Measurements from ENCODE around the gene SPRYD3.

Gene SPRYD3

DNA sequence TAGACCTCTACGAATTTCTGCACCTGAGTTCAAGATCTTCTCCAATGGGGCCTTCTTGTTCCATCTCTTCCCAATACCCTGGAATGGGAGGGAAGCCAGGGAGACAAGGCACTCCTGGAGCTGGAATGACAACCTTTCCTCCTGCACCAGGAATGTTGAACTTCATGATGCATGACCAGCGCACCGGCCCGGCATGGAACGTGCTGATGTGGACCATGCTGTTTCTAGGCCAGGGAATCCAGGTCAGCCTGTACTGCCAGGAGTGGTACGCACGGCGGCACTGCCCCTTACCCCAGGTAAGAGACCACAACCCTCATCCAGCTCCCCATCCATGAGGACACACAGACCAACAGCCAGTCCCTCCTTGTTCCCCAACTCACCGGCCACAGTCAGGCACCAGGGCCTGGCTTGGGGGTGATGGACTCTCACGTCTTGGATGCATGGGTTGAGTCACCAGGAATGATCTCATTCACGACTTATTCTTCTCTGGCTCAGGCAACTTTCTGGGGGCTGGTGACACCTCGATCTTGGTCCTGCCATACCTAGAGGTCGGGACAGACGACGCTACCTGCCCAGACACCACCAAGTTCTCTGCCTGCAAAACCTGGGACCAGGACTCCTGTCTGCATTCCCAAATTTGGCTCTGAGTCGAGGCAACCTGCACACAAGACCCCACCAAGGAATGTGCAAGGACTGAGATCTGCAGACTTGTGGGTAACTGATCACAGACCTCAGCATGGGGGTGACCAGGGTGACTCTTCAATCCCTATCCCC, 44.6 kb upstream of the SPRYD3 start:
- Histone ChIP-seq H3K9me3 (ENCODE audit: low read length) (no peaks in the 10 kb centered on the region), H3K9me2 (ENCODE audit: low read depth, low read length) (no peaks in the 10 kb centered on the region), H3F3A (ENCODE audit: insufficient read depth, low read length) (no peaks in the 10 kb centered on the region), H3K4me2 (ENCODE audit: low read length) (no peak overlapping the region), H3K27me3 (ENCODE audit: insufficient read depth, low read length) (no peaks in the 10 kb centered on the region), H3K79me2 (ENCODE audit: insufficient read depth, low read length) (no peaks in the 10 kb centered on the region), H3K27ac (ENCODE audit: low read depth, low read length, poor library complexity, severe bottlenecking) (no peak overlapping the region), H3K4me1 (ENCODE audit: insufficient read depth, low read length, severe bottlenecking) (no peaks in the 10 kb centered on the region), H3K4me3 (ENCODE audit: low read depth, low read length, poor library complexity, severe bottlenecking) (no peak overlapping the region), H3K36me3 (ENCODE audit: insufficient read depth, low read length) (no peaks in the 10 kb centered on the region), H4K20me1 (ENCODE audit: insufficient read depth, low read length) (no peaks in the 10 kb centered on the region), H2AFZ (ENCODE audit: low read length) (no peak overlapping the region), H3K9ac (ENCODE audit: low read length) (no peak overlapping the region)
- TF ChIP-seq, protein P1, sequence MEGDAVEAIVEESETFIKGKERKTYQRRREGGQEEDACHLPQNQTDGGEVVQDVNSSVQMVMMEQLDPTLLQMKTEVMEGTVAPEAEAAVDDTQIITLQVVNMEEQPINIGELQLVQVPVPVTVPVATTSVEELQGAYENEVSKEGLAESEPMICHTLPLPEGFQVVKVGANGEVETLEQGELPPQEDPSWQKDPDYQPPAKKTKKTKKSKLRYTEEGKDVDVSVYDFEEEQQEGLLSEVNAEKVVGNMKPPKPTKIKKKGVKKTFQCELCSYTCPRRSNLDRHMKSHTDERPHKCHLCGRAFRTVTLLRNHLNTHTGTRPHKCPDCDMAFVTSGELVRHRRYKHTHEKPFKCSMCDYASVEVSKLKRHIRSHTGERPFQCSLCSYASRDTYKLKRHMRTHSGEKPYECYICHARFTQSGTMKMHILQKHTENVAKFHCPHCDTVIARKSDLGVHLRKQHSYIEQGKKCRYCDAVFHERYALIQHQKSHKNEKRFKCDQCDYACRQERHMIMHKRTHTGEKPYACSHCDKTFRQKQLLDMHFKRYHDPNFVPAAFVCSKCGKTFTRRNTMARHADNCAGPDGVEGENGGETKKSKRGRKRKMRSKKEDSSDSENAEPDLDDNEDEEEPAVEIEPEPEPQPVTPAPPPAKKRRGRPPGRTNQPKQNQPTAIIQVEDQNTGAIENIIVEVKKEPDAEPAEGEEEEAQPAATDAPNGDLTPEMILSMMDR (IDR thresholded peaks at IDR 0.05; ENCODE audit: low read length), result no peak
- TF ChIP-seq EZH2 (IDR thresholded peaks at IDR 0.05; ENCODE audit: borderline replicate concordance, low read length), result no peak

DNA sequence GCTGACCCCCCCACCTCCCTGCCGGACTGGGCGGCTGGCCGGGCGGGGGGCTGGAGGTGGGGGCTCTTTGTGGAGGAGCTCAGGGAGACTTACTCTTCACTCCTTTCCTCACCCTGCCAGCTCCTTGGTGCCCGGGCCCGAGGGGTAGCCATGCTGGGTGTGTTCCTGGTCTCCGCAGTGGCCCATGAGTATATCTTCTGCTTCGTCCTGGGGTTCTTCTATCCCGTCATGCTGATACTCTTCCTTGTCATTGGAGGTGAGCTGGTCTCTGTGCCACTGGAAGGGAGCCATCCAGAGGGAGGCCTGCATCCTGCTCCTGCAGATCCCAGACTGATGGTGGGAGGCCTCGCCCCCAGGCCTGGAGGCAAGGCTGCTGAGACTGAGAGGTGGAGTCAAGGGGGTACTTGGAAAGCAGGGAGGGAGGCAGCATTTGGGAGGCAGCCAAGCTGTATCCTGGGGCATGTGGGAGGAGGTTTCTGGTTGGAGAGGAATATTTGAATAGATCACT, 43.8 kb upstream of the SPRYD3 start:
- Histone ChIP-seq H3K4me1 (ENCODE audit: insufficient read depth, low read length, severe bottlenecking) (no peaks in the 10 kb centered on the region), H3K9me3 (ENCODE audit: low read length) (no peaks in the 10 kb centered on the region), H3K27ac (ENCODE audit: low read depth, low read length, poor library complexity, severe bottlenecking) (no peak overlapping the region), H3K9ac (ENCODE audit: low read length) (no peak overlapping the region), H3K27me3 (ENCODE audit: insufficient read depth, low read length) (no peaks in the 10 kb centered on the region), H3K36me3 (ENCODE audit: insufficient read depth, low read length) (no peaks in the 10 kb centered on the region), H3K4me2 (ENCODE audit: low read length) (no peak overlapping the region), H3K9me2 (ENCODE audit: low read depth, low read length) (no peaks in the 10 kb centered on the region), H3F3A (ENCODE audit: insufficient read depth, low read length) (no peaks in the 10 kb centered on the region), H4K20me1 (ENCODE audit: insufficient read depth, low read length) (no peaks in the 10 kb centered on the region), H3K4me3 (ENCODE audit: low read depth, low read length, poor library complexity, severe bottlenecking) (no peak overlapping the region), H2AFZ (ENCODE audit: low read length) (no peak overlapping the region), H3K79me2 (ENCODE audit: insufficient read depth, low read length) (no peaks in the 10 kb centered on the region)
- no peak for TF ChIP-seq EZH2 (IDR thresholded peaks at IDR 0.05; ENCODE audit: borderline replicate concordance, low read length)
- TF ChIP-seq, protein P1 (IDR thresholded peaks at IDR 0.05; ENCODE audit: low read length), result no peak

DNA sequence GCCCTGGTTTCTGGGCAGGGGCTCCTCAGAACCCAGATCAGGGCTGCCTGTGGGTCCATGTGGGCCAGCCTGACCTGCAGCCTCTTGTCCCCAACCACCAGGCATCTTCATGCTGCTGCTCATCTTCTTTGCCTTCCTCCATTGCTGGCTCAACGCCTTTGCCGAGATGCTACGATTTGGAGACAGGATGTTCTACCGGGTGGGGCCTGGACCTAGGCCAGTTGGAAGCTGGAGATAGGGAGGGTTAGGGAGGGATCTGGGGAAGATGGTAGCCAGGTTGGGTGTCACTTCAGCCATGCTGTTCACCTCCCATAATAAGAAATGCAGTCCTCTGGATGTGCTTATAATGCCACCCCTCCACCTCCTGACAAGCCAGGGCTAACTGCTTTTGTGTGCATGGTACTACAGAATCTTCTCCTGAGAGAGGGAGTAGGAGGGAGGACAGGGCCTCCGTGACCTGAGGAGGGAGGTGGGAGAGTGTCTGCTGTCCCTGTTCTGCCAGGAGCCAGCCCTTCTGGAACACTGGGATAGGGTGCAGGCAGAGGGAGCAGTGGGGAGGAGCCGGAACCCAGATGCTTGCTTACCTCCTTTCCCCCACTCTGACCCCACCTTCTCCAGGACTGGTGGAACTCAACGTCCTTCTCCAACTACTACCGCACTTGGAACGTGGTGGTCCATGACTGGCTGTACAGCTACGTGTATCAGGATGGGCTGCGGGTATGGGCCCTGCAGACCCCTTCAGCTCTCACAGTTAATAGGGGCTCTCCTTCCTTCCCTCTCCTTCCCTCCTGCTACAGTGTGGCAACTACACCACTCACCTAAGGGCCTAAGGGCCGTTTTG, 41.7 kb upstream of the SPRYD3 start:
- Histone ChIP-seq H3K4me1 (ENCODE audit: insufficient read depth, low read length, severe bottlenecking) (no peaks in the 10 kb centered on the region), H4K20me1 (ENCODE audit: insufficient read depth, low read length) (no peaks in the 10 kb centered on the region), H3K9me2 (ENCODE audit: low read depth, low read length) (no peaks in the 10 kb centered on the region), H3K4me3 (ENCODE audit: low read depth, low read length, poor library complexity, severe bottlenecking) (no peak overlapping the region), H3K9me3 (ENCODE audit: low read length) (no peaks in the 10 kb centered on the region), H3K27ac (ENCODE audit: low read depth, low read length, poor library complexity, severe bottlenecking) (no peak overlapping the region), H3K36me3 (ENCODE audit: insufficient read depth, low read length) (no peaks in the 10 kb centered on the region), H3K79me2 (ENCODE audit: insufficient read depth, low read length) (no peaks in the 10 kb centered on the region), H3K9ac (ENCODE audit: low read length) (no peak overlapping the region), H3K27me3 (ENCODE audit: insufficient read depth, low read length) (no peaks in the 10 kb centered on the region), H3F3A (ENCODE audit: insufficient read depth, low read length) (no peaks in the 10 kb centered on the region), H3K4me2 (ENCODE audit: low read length) (no peak overlapping the region), H2AFZ (ENCODE audit: low read length) (no peak overlapping the region)
- TF ChIP-seq EZH2 (IDR thresholded peaks at IDR 0.05; ENCODE audit: borderline replicate concordance, low read length), result no peak
- TF ChIP-seq, protein P1 (IDR thresholded peaks at IDR 0.05; ENCODE audit: low read length), result no peak
